OCI-LY1 (cell line): ENCODE results near the gene PGS1.
A peak's percentile ranks its signal among the peaks of the same experiment; 100 is the strongest.

Source experiments
- H2AFZ ChIP-seq: fragments of 200-600 bp; sonication (generic), shearing (Covaris generic); 2 replicates; pipeline ENCODE4 v1.6.0; 2014; ENCODE audit warnings: antibody characterized with exemption, mild to moderate bottlenecking, low read length
- H3F3A ChIP-seq: fragments of 200-600 bp; sonication (generic), shearing (Covaris generic); 2 replicates; pipeline ENCODE4 v1.6.0; 2014; ENCODE audit warnings: mild to moderate bottlenecking, antibody characterized with exemption, low read length, moderate library complexity; ENCODE audit not compliant: insufficient read depth
- H3K27ac ChIP-seq: fragments of 200-600 bp; sonication (generic); 2 replicates; pipeline ENCODE4 v1.5.1; 2014; ENCODE audit warnings: low read length, mixed run types, mild to moderate bottlenecking, low read depth; ENCODE audit not compliant: poor library complexity, severe bottlenecking
- H3K27me3 ChIP-seq: fragments of 200-600 bp; sonication (generic); 2 replicates; pipeline ENCODE4 v1.6.0; 2014; ENCODE audit warnings: antibody characterized with exemption, mild to moderate bottlenecking, low read length, moderate library complexity; ENCODE audit not compliant: insufficient read depth
- H3K36me3 ChIP-seq: fragments of 200-600 bp; sonication (generic); 2 replicates; pipeline ENCODE4 v1.6.1; 2014; ENCODE audit warnings: mild to moderate bottlenecking, antibody characterized with exemption, low read length, moderate library complexity, mixed read lengths; ENCODE audit not compliant: insufficient read depth
- H3K4me1 ChIP-seq: fragments of 200-600 bp; sonication (generic); 2 replicates; pipeline ENCODE4 v1.5.1; 2014; ENCODE audit warnings: mild to moderate bottlenecking, low read length, moderate library complexity; ENCODE audit not compliant: insufficient read depth, severe bottlenecking
- H3K4me2 ChIP-seq: fragments of 200-600 bp; sonication (generic), shearing (Covaris generic); 2 replicates; pipeline ENCODE4 v1.6.1; 2014; ENCODE audit warnings: low read length
- H3K4me3 ChIP-seq: fragments of 200-600 bp; sonication (generic); 2 replicates; pipeline ENCODE4 v1.5.1; 2014; ENCODE audit warnings: low read length, low read depth, mild to moderate bottlenecking, mixed read lengths; ENCODE audit not compliant: poor library complexity, severe bottlenecking
- H3K79me2 ChIP-seq: fragments of 200-600 bp; shearing (Covaris generic); 2 replicates; pipeline ENCODE4 v1.6.1; 2016; ENCODE audit warnings: mixed run types, low read length, mixed read lengths; ENCODE audit not compliant: insufficient read depth
- H3K9ac ChIP-seq: fragments of 200-600 bp; sonication (generic), shearing (Covaris generic); 2 replicates; pipeline ENCODE4 v1.6.1; 2014; ENCODE audit warnings: mild to moderate bottlenecking, low read length, mixed read lengths
- H3K9me2 ChIP-seq: fragments of 200-600 bp; sonication (generic), shearing (Covaris generic); 2 replicates; pipeline ENCODE4 v1.6.1; 2014; ENCODE audit warnings: low read depth, mild to moderate bottlenecking, low read length, mixed read lengths
- H3K9me3 ChIP-seq: fragments of 200-600 bp; shearing (Covaris generic); 2 replicates; pipeline ENCODE4 v1.6.1; 2014; ENCODE audit warnings: low read length, mixed read lengths
- H4K20me1 ChIP-seq: fragments of 200-600 bp; sonication (generic), shearing (Covaris generic); 2 replicates; pipeline ENCODE4 v1.6.0; 2016; ENCODE audit warnings: mild to moderate bottlenecking, low read length; ENCODE audit not compliant: insufficient read depth
- CTCF ChIP-seq: fragments of 200-600 bp; sonication (generic), shearing (Covaris generic); IDR thresholded peaks from 2 replicates; pipeline ENCODE4 v1.5.1; 2017; ENCODE audit warnings: mild to moderate bottlenecking, antibody characterized with exemption, low read length, moderate library complexity, mixed read lengths
- EZH2 ChIP-seq: fragments of 200-600 bp; sonication (generic), shearing (Covaris generic); IDR thresholded peaks from 2 replicates; pipeline ENCODE4 v1.8.0; 2017; ENCODE audit warnings: borderline replicate concordance, mixed run types, mild to moderate bottlenecking, antibody characterized with exemption, low read length, moderate library complexity, mixed read lengths

The PGS1 gene

GRCh38 chr17:78349891-78350642, 28.4 kb upstream of the PGS1 start:
- Histone ChIP-seq H4K20me1 (no peaks in the 10 kb centered on the region), H3K4me1 (peaks cover 8% of the 10 kb centered on the region), H3K36me3 (no peaks in the 10 kb centered on the region), H2AFZ (no peak overlapping the region), H3K9me3 (no peaks in the 10 kb centered on the region), H3K27ac (no peak overlapping the region), H3K79me2 (no peaks in the 10 kb centered on the region), H3F3A (no peaks in the 10 kb centered on the region), H3K4me3 (no peak overlapping the region), H3K4me2 (no peak overlapping the region), H3K9ac (no peak overlapping the region), H3K27me3 (no peaks in the 10 kb centered on the region; the same call in 1 of the 2 replicates), H3K9me2 (no peaks in the 10 kb centered on the region)
- peak; percentile 8; the same call in 1 of the 2 replicates for TF ChIP-seq CTCF
- TF ChIP-seq EZH2: no peak

- no peak overlapping the region for H3K9ac ChIP-seq
Observed at GRCh38 chr17:78351449-78352006, 26.9 kb upstream of the PGS1 start.

GRCh38 chr17:78353834-78354233, 24.6 kb upstream of the PGS1 start:
- Histone ChIP-seq H3K27me3 (peaks cover 8% of the 10 kb centered on the region; the same call in 1 of the 2 replicates), H3K4me3 (no peak overlapping the region), H3F3A (no peaks in the 10 kb centered on the region), H3K36me3 (no peaks in the 10 kb centered on the region), H3K9me3 (no peaks in the 10 kb centered on the region), H3K79me2 (no peaks in the 10 kb centered on the region), H3K9me2 (no peaks in the 10 kb centered on the region), H2AFZ (no peak overlapping the region), H3K27ac (no peak overlapping the region), H3K4me2 (no peak overlapping the region), H3K4me1 (peaks cover 13% of the 10 kb centered on the region), H3K9ac (no peak overlapping the region), H4K20me1 (no peaks in the 10 kb centered on the region)
- no peak for TF ChIP-seq CTCF
- TF ChIP-seq EZH2: no peak

More at GRCh38 chr17:78351449-78352006, 26.9 kb upstream of the PGS1 start:
- Histone ChIP-seq H3K4me1 (peaks cover 13% of the 10 kb centered on the region), H3K36me3 (no peaks in the 10 kb centered on the region), H3K27ac (no peak overlapping the region), H4K20me1 (no peaks in the 10 kb centered on the region), H3K9me3 (no peaks in the 10 kb centered on the region), H3K4me2 (no peak overlapping the region), H3K4me3 (no peak overlapping the region), H3K27me3 (no peaks in the 10 kb centered on the region; the same call in 1 of the 2 replicates), H3K79me2 (no peaks in the 10 kb centered on the region), H3K9me2 (no peaks in the 10 kb centered on the region), H3F3A (no peaks in the 10 kb centered on the region), H2AFZ (no peak overlapping the region)
- TF ChIP-seq CTCF: no peak
- TF ChIP-seq EZH2: no peak
